GM10248 (cell line): ENCODE results near the gene MGLL.

Source experiments
- CTCF ChIA-PET: fragments of 300-600 bp; sonication (Branson Sonifier 250); formaldehyde crosslinking; extraction: SDS; loops from one replicate; lab custom pipeline; 2021; ENCODE audit warnings: antibody characterized with exemption; lab: Yijun Ruan, JAX
- POLR2A ChIA-PET: fragments of 350-650 bp; sonication (Branson Sonifier 250); formaldehyde crosslinking; extraction: SDS; loops from one replicate; lab custom pipeline; 2020; ENCODE audit warnings: antibody characterized with exemption; lab: Yijun Ruan, JAX
- DNase-seq: peaks from one replicate; pipeline ENCODE4 v3.0.0; 2012; ENCODE audit errors: extremely low spot score
- CTCF ChIP-seq: IDR thresholded peaks from 2 replicates; pipeline ENCODE4 v1.5.1; 2012; ENCODE audit warnings: mild to moderate bottlenecking, low read depth; ENCODE audit errors: extremely low read depth, missing control alignments, control extremely low read depth

Gene MGLL

GRCh38 chr3:127689266-127689860 is 133.0 kb downstream of the MGLL start:
- ChIA-PET CTCF (interaction anchor here (1.4 to 3.7 kb wide), 3 partner anchors 8 to 17 kb away, joined by 3 to 22 read pairs (median 5); no protein-coding TSS in a partner anchor), POLR2A (no interaction called here)
- no peak for TF ChIP-seq CTCF
- no peak for DNase-seq

- ChIA-PET POLR2A (no interaction called here), CTCF (interaction anchor here (1.4 kb wide), 2 partner anchors 12 to 18 kb away, joined by 3 to 5 read pairs; no protein-coding TSS in a partner anchor)
- DNase-seq, result no peak
- no peak for TF ChIP-seq CTCF
These were observed 133.7 kb downstream of the MGLL start for GRCh38 chr3:127688416-127689265.

GRCh38 chr3:127688022-127688415 is 134.3 kb downstream of the MGLL start:
- ChIA-PET CTCF (interaction anchor here (1.4 kb wide), 1 partner anchor 18 kb away, joined by 3 read pairs; no protein-coding TSS in a partner anchor), POLR2A (no interaction called here)
- no peak for TF ChIP-seq CTCF
- no peak for DNase-seq

- TF ChIP-seq CTCF, result no peak
- ChIA-PET POLR2A (no interaction called here), CTCF (no interaction called here)
These were observed 135.0 kb downstream of the MGLL start for GRCh38 chr3:127687228-127687737.

GRCh38 chr3:127686512-127686894 is 135.8 kb downstream of the MGLL start:
- no peak for DNase-seq
- CTCF ChIA-PET, result no interaction called here
- POLR2A ChIA-PET, result no interaction called here
- no peak for TF ChIP-seq CTCF

More at GRCh38 chr3:127687228-127687737, 135.0 kb downstream of the MGLL start:
- no peak for DNase-seq

- no peak for TF ChIP-seq CTCF
- POLR2A ChIA-PET, result no interaction called here
- CTCF ChIA-PET, result no interaction called here
- no peak for DNase-seq
These were observed 136.4 kb downstream of the MGLL start for GRCh38 chr3:127685708-127686511.
